Nephron (organoid): ENCODE results near the gene SYNE2.
"Not testable (repeated sequence)": the region's sequence is repeated elsewhere in the genome, so short reads cannot be mapped to it uniquely, and the experiment has no call there.

ENCODE experiments used
- H3K27ac Mint-ChIP-seq, 3 experiments: 2 replicates each; pipeline ENCODE4 v1.8.0; 2020; ENCODE audit warnings: mixed read lengths in 3 of 3, mild to moderate bottlenecking in 2 of 3, moderate library complexity in 1 of 3
- H3K27me3 Mint-ChIP-seq: 2 replicates; pipeline ENCODE4 v1.8.0; 2021; ENCODE audit warnings: low read depth, mild to moderate bottlenecking, moderate library complexity, mixed read lengths
- H3K36me3 Mint-ChIP-seq: 2 replicates; pipeline ENCODE4 v1.8.0; 2020; ENCODE audit warnings: low read depth, mixed read lengths
- H3K4me1 Mint-ChIP-seq: 2 replicates; pipeline ENCODE4 v1.8.0; 2020; ENCODE audit warnings: mixed read lengths
- H3K4me3 Mint-ChIP-seq, 3 experiments: 2 replicates each; pipeline ENCODE4 v1.8.0; 2020; ENCODE audit warnings: mild to moderate bottlenecking in 3 of 3, mixed read lengths in 3 of 3, moderate library complexity in 2 of 3
- H3K9me3 Mint-ChIP-seq: 2 replicates; pipeline ENCODE4 v1.8.0; 2020; ENCODE audit warnings: mixed read lengths
- TF ChIP-seq, protein P1 (sequence below), 3 experiments: fragments of 200-600 bp; sonication (generic); IDR thresholded peaks; one replicate each; pipeline ENCODE4 v1.5.0; 2021; ENCODE audit warnings: antibody characterized with exemption in 3 of 3; ENCODE audit not compliant: unreplicated experiment in 3 of 3

SYNE2 gene

DNA sequence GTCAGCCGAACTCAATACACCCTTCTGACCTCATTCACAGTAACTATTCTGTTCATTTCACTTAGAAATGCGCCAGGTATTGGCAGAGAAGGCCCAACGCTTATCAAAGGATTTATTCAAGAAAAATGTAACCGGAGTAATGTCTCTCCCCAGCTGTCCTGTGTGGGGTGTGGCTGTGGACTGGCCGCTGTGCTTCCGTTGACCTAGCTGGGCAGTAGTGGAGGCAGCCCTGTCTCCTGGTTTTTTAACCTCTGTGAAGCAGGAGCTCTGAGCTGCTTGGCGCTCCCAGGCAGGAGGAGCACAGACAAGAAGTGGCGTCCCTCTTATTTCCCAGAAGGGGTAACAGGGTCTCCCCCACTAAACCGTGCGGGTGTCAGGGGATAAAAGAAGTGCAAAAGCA lies 356.2 kb downstream of the SYNE2 start:
- Mint-ChIP-seq H3K4me1 (peaks cover 25% of the 10 kb centered on the region), H3K4me3 (no peak overlapping the region), H3K27ac (peak overlapping the region in 1 of 3 experiments; percentile 75), H3K27me3 (peaks cover 3% of the 10 kb centered on the region), H3K36me3 (peaks cover 53% of the 10 kb centered on the region), H3K9me3 (no peaks in the 10 kb centered on the region)
- TF ChIP-seq, protein P1, sequence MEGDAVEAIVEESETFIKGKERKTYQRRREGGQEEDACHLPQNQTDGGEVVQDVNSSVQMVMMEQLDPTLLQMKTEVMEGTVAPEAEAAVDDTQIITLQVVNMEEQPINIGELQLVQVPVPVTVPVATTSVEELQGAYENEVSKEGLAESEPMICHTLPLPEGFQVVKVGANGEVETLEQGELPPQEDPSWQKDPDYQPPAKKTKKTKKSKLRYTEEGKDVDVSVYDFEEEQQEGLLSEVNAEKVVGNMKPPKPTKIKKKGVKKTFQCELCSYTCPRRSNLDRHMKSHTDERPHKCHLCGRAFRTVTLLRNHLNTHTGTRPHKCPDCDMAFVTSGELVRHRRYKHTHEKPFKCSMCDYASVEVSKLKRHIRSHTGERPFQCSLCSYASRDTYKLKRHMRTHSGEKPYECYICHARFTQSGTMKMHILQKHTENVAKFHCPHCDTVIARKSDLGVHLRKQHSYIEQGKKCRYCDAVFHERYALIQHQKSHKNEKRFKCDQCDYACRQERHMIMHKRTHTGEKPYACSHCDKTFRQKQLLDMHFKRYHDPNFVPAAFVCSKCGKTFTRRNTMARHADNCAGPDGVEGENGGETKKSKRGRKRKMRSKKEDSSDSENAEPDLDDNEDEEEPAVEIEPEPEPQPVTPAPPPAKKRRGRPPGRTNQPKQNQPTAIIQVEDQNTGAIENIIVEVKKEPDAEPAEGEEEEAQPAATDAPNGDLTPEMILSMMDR (IDR thresholded peaks at IDR 0.05; ENCODE audit: unreplicated experiment in 3 of 3): no peak

- TF ChIP-seq, protein P1 (IDR thresholded peaks at IDR 0.05; ENCODE audit: unreplicated experiment in 3 of 3): no peak
- Mint-ChIP-seq H3K27me3 (peaks cover 3% of the 10 kb centered on the region), H3K4me3 (no peak overlapping the region), H3K36me3 (peaks cover 56% of the 10 kb centered on the region), H3K27ac (peak overlapping the region in 2 of 3 experiments; percentile 62 to 75), H3K9me3 (no peaks in the 10 kb centered on the region), H3K4me1 (peaks cover 25% of the 10 kb centered on the region)
Observed at GRCh38 chr14:64209444-64210131, 356.8 kb downstream of the SYNE2 start.

GRCh38 chr14:64210216-64210615 lies 357.4 kb downstream of the SYNE2 start:
- Mint-ChIP-seq H3K36me3 (peaks cover 55% of the 10 kb centered on the region), H3K4me1 (peaks cover 25% of the 10 kb centered on the region), H3K27ac (no peak overlapping the region), H3K27me3 (peaks cover 3% of the 10 kb centered on the region), H3K4me3 (no peak overlapping the region), H3K9me3 (no peaks in the 10 kb centered on the region)
- TF ChIP-seq, protein P1 (IDR thresholded peaks at IDR 0.05; ENCODE audit: unreplicated experiment in 3 of 3): no peak

- Mint-ChIP-seq H3K27ac (peak overlapping the region in 1 of 3 experiments; percentile 1), H3K36me3 (peaks cover 62% of the 10 kb centered on the region), H3K4me1 (peaks cover 24% of the 10 kb centered on the region)
- not testable (repeated sequence) for H3K9me3 Mint-ChIP-seq, H3K27me3 Mint-ChIP-seq, H3K4me3 Mint-ChIP-seq
Observed at GRCh38 chr14:64210912-64211311, 358.1 kb downstream of the SYNE2 start.

- peaks cover 27% of the 10 kb centered on the region for H3K4me1 Mint-ChIP-seq
- no peak overlapping the region for H3K27ac Mint-ChIP-seq
- no peaks in the 10 kb centered on the region for H3K27me3 Mint-ChIP-seq
- TF ChIP-seq, protein P1 (IDR thresholded peaks at IDR 0.05; ENCODE audit: unreplicated experiment in 3 of 3): no peak
- H3K36me3 Mint-ChIP-seq: peaks cover 80% of the 10 kb centered on the region
- H3K4me3 Mint-ChIP-seq: no peak overlapping the region
- no peaks in the 10 kb centered on the region for H3K9me3 Mint-ChIP-seq
Observed at GRCh38 chr14:64212666-64213065, 359.9 kb downstream of the SYNE2 start.

DNA sequence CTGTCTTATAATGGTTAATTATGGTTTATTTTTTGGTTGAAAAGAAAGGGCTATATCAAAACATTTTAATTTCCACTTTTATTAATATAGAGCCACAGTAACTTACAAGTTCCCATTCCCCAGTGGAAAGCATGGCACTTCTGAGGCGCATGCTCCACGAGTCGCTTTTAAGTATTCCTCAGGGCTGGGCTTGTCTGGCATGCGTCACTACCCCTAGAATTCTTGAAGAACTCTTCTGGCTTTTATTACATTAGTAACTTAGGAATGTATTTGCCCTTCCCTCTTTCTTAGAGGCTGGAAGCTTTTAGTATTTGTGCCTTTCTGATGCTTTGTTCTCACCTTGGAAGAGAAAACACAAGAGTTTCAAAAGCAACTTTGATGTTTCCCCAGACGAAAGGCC lies 360.3 kb downstream of the SYNE2 start:
- peaks cover 83% of the 10 kb centered on the region for H3K36me3 Mint-ChIP-seq
- no peak overlapping the region for H3K4me3 Mint-ChIP-seq
- peaks cover 32% of the 10 kb centered on the region for H3K4me1 Mint-ChIP-seq
- H3K9me3 Mint-ChIP-seq: no peaks in the 10 kb centered on the region
- H3K27ac Mint-ChIP-seq: peak overlapping the region in 1 of 3 experiments; percentile 29
- TF ChIP-seq, protein P1 (IDR thresholded peaks at IDR 0.05; ENCODE audit: unreplicated experiment in 3 of 3): no peak
- H3K27me3 Mint-ChIP-seq: no peaks in the 10 kb centered on the region
